ENCODE results near the gene SEPTIN3.

Gene SEPTIN3

DNA sequence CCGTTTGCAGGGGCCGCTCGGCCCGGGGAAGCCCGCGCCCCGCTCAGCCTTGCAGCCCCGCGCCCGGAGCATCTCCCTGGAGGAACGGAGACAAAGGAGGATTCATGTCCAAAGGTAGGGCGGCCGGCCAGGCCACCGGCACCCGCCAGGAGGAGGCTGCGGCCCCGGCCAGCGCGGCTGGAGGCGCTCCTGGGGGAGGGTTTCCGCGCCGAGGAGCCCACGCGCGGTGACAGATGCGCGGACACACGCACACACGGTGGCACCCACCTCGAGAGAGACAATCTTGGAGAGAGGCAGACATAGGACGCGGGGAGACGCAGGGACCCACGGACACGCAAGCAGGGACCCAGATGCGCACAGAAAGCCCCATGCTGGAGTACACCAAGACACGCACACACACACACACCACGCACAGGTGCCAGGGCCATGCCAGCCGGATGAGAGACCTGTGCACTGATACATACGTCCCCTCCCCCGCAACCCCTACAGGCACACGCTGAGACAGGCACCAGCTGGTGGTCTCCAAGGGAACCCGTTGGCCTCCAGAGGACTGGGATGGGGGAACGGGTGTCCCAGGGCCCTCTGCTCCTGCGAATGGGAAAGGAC lies 7.8 kb downstream of the SEPTIN3 start:
- no peak for DNase-seq

DNA sequence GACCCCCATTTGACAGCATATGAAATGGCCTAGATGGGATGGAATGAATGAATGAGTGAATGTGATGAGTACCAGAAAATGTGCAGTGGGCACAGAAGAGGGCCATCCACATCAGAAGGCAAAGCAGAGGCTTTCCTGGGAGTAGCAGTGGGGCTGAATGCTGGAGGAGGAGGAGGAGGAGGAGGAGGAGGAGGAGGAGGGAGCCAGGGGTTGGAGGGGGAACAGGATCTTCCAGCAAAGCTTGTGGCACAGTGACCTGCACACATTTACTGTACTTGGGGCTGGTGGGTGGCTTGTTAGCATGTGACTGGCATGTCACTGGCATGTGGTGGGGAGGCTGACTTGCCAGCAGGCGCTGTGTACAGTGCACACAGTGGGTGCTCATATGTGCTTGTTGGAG lies 9.5 kb downstream of the SEPTIN3 start:
- DNase-seq, result no peak

DNA sequence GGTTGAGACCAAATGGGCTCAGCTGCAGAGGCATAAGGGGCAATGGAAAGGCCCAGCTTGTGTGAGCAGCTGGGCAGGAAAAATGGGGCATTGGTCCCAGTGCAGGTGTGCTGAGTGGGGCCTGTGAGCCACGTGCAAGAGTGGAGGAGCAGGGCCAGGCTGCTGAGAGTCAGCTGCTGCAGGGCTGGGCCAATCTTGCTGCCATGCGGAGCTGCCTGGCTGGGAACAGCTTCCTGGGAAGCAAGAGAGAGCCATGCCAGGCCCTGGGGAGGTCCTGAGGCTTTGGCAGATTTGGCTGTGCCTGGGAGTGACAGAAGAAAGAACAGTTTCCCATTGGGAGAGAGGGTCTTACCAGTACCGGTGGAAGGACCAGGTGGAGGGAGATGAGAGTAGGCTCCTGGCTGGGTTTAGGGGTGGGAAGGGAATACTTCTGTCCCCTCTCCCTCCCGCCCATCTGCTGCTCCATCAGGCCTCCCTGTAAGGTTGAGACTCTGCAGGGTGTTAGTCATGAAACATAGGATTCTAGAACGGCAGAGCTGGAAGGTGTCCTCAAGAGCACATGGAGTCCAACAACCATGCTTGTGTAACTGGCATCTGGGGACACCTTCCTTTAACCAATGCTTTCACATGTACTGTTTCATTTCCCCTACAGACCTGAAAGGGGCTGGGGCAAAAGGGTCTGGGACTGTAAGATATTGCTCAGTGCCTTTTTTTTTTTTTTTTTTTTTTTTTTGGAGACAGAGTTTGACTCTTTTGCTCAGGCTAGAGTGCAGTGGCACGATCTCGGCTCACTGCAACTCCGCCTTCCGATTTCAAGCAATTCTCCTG lies 10.4 kb downstream of the SEPTIN3 start:
- no peak for DNase-seq

DNA sequence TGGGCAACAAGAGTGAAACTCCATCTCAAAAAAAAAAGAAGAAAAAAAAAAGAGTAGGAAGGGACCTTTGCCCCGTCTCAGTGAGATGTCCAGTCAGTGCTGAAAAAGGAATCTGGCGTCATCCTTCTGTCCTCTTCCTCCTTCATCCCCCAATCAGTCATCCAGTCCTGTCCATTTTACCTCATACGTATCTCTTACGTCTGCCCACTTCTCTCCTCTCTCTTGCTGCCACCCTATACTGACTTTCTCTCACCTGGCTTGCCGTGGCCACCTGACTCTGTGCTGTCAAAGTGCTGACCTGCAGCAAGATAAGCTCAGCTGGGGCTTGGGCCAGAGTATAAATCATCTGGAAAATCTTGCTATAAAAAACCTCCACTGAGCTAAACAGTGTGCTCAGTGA lies 13.6 kb downstream of the SEPTIN3 start:
- DNase-seq, result peak; percentile 61

DNA sequence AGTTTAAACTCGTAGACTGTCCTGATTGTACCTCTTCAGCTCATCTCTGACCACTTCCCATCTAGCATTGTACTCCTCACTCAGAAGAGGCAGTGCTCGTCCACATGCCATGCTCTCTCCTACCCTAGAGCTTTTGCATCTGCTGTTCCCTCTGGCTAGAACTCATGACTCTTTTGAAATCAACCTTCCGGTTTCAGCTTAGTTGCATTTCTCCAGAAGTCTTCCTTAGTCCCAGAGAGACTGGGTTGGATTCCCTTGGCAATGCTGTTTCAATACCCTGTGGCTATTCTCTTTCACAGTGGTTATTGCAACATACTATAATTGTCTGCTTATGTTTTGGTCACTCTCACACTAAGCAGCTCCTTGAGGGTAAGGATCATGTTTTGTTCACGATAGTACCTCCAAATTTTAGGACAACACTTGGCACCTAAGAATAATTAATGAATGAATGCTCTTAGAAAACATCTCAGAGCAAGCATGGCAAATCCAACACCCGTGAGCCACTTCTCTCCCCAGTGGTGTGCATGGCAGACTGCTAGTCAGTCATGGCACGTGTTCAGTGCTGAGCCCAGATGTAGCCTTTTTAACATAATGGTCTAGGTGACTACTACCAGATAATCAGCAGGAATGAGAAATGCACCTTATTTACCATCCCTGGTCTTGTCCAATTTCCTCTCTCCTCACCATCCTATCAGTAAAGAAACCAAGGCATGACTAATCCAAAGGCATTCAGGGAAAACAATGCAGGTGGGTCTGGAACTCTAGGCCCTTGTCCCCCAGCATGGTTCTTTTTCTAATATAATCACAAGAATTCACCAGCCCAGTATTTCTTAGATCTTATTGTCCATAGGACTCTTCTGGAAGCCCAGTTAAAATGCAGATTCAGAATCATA lies 14.5 kb downstream of the SEPTIN3 start:
- peak; percentile 73 for DNase-seq

DNA sequence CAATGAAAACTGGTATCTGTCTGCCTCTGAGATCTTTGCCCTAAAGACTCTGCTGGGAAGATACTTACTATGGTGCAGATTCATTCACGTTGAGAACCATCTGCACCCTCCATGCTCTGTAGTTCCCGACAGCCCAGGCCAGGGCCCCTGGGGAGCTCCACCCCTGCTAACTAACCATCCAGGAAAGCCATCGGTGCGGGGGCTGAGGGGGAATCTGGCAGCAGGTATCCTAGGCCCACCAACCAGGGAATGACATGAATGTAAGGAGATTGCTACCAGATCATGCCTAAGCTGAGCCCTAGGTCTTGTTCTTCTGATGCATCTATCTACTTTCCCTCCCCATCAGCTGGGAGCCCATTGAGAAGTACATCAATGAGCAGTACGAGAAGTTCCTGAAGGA lies 18.0 kb downstream of the SEPTIN3 start:
- no peak for DNase-seq

DNA sequence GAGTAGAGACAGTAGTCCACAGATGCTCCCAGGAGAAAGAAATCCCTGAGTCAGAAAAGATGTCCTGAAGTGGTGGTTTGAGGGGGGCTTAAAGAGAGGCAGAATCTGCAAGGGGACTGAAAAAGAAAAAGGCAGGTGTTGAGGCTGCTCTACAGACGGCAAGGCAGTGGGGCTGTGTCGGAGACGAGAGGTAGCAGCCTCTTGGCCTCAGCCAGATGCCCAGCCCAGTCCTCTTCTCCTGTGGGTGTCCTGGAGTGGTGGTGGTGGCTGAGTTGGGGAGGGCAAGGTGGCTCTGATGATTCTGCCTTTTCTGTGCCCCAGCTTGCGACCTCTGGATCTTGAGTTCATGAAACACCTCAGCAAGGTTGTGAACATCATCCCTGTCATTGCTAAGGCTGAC lies 20.0 kb downstream of the SEPTIN3 start:
- DNase-seq, result no peak

DNA sequence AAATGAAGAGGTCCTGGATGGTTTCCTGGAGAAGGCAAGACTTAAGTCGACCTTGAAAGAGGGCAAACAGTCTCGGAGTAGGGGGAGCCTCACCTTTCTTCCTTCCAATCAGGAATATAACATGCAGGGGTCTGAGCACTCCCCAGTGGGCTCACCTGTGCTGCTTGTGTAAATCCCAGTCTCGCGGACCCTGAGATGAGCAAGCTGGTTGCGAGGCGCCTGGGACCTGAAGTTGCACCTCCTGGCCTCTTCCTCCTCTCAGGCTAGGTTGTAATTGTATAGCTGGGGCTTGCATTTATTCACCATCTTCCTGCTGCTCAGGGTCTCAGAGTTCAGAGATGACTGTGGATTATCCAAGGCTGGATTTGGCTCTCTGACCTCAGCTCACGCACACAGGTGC lies 21.9 kb downstream of the SEPTIN3 start:
- no peak for DNase-seq

DNA sequence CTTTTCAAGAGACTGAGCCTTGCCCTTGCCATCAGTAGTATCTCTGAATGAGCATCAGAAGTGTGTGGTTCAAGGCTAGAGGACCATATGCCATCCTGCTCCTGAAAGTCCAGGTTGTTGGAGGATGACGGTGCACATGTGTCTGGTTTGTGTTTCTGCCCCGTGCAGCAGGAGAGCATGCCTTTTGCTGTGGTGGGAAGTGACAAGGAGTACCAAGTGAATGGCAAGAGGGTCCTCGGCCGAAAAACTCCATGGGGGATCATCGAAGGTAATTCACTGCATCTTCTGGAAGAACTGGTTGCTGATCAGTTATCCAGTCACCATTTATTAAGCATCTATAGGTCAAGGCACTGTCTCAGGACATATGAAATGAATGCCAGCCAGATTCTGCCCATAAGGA lies 23.3 kb downstream of the SEPTIN3 start:
- no peak for DNase-seq

DNA sequence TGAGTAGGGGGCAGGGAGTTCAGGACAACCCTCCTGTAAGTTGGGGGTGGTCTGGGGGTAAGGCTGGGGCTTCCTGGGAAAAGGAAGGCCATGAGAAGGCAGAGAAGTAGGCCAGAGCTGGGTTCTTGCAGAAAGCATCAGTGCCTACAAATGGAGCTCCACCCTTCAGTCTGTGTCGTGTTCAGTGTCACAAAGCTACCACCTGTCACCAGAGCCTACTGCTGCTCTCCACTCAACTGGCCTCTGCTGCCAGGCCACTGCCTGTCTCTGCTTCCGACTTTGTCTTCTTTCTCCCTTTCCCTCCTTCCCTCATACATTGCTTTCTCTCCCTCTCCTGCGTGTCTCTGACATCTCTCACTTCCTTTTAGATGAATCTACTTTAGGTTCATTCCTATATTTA lies 26.0 kb downstream of the SEPTIN3 start:
- no peak for DNase-seq

DNA sequence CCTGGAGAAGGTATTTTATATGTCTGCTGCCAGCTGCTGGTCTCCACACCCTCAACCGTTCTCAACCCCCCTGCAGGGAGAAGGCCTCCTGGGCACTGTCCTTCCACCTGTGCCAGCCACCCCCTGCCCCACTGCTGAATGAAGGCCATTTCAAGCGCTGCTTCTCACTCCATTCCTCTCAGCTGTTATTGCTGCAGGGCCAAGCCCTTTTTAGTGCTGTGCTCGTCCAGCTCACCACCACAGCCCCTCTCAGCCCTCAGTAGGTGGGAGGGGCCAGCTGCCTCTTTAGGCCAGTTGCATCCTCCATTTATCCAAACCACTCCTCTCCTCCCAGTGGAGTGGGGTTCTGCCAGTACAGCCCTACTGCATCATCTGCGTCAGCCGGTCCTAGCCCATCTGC lies 27.6 kb downstream of the SEPTIN3 start:
- DNase-seq, result no peak

DNA sequence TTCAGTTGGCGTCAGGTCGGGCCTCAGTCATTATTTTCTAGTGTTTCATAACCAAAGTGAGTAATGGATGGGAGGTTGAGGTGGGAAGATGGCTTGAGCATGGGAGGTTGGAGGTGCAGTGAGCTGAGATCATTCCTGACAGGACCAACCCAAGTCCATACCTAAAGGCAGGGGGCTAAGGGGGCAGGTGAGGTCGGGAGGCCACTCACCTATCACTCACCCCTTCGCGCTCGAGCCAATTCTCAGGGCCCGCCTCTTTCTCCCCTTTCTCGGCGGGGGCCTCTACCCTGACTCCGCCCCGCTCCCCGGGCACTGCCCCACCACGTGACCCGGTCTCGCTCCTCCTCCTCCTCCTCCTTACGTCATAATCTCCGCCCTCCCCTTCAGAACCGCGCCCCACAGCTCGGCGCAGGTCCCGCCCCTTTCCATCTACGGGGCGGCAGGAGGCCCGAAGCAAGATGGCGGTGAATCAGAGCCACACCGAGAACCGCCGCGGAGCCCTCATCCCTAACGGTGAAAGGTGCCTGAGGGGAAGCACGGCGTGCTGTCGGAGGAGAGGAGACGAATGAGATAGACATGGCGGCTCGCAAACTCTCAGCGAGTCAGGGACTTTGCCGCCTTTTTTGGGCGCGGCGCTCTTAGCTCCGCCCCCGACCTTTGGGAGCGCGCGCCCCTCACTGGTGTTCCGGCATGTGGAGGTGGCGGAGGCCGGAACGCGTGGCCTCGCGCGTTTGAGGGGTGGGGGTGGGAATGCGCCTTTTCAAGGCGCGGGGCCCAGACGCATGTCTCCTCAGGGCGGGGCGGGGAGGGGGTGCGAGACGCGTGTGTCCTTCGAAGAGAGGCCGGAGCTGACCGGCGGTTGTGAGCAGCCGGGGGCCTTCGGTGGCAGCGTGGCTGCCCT lies 29.4 kb downstream of the SEPTIN3 start, which contains the start of gene WBP2NL:
Gene WBP2NL, plus strand, starts transcription at position 428 of the 901 bp plus-strand sequence. Its CDS starts 31 bp downstream, at position 459.
- peak; percentile 90 for DNase-seq

DNA sequence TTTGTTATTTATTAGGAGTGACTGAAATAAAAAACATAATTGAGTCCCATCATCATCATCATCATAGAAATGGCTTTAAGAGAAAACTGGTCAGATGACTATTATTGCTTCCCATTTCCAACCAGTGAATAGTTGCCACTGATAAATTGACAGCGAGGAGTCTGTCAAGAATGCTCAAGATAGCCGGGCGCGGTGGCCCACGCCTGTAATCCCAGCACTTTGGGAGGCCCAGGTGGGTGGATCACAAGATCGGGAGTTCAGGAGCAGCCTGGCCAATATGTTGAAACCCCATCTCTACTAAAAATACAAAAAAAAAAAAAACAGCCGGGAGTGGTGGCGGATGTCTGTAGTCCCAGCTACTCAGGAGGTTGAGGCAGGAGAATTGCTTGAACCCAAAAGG lies 31.2 kb downstream of the SEPTIN3 start:
- DNase-seq, result no peak

DNA sequence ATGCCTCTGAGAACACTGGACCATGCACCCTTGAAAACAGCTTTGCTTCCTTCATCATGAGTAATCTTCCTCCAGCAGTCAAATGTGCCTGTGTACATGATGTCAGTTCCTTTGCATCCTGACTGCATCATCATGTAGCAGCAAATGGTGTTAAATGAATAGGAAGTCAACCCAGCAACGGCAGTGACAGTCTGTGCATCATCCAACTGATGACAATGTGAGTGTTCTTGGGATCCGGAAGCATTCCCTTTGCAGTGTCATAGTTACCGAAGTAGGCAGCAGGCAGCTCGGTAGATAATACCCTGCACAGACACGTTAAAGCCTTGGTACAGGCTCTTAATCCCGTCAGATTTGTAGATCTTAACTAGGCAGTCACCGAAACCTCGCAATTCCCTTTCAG lies 31.9 kb downstream of the SEPTIN3 start:
- DNase-seq, result peak; percentile 21

DNA sequence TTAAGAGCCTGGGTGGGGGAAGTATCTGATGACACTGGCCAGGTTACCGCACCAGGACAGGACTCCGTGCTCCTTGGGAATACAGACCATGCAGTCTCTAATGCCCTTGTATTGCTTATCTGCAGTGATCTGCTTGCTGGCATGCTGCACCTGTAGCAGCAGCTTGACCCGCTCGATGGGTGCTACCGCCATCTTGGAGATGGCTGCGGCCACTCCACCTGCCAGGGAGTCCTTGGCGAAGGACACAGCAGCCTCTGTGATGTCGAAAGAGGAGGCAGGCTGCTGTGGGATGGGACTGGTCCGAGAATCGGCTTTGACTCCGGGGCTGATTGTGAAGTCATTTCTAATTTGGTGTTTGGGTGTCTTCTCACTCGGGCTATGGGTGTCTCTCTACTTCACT lies 32.5 kb downstream of the SEPTIN3 start:
- DNase-seq, result no peak

DNA sequence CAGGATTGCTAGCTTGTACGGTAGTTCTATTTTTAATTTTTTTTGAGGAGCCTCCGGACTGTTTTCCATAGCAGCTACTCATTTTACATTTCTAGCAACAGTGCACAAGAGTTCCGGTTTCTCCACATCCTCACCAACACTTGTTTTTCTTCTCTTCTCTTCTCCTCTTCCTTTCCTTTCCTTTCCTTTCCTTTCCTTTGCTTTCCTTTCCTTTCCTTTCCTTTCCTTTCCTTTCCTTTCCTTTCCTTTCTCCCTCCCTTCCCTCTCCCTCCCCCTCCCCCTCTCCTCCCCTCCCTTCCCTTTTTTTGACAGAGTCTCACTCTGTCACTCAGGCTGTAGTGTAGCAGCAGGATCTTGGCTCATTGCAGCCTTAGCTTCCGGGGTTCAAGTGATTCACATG lies 38.7 kb downstream of the SEPTIN3 start:
- no peak for DNase-seq

DNA sequence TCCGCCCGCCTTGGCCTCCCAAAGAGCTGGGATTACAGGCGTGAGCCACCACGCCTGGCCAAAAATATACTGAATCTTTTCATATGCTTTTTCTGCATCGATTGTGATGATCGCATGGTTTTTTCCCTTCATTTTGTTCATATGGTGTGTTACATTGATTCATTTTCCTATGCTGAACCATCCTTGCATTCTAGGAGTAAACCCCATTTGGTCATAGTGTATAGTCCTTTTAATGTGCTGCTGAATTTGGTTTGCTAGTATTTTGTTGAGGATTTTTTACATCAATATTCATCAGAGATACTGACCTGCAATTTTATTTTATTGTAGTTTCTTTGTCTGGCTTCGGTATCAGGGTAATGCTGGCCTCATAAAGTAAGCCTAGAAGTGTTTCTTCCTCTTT lies 41.5 kb downstream of the SEPTIN3 start:
- DNase-seq, result no peak

DNA sequence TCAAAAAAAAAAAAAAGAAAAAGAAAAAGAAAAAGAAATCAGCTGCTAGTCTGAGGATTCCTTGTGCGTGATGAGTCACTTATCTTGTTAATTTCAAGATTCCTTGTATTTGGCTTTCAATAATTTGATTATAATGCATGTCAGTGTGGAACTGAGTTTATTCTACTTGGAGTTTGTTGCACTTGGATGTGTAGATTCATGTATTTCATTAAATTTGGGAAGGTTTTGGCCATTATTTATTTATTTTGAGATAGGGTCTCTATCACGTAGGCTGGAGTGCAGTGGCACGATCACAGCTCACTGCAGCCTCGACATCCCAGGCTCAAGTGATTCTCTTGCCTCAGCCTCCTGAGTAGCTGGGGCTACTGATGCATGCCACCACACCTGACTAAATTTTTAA lies 44.1 kb downstream of the SEPTIN3 start:
- DNase-seq, result no peak

DNA sequence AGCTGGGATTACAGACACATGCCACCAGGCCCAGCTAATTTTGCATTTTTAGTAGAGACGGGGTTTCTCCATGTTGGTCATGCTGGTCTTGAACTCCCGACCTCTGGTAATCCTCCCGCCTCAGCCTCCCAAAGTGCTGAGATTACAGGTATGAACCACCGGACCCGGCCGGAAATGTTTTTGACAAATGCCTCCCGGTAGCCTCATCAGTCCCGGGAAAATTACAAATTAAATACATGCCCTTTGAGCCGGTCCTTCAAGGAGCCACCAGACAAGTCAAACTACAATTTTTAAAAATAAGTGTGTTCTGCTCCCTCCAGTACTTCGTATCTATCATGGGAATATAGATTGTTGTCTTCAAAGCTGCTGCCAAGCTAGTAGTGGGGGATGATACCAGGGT lies 46.9 kb downstream of the SEPTIN3 start:
- DNase-seq, result no peak

DNA sequence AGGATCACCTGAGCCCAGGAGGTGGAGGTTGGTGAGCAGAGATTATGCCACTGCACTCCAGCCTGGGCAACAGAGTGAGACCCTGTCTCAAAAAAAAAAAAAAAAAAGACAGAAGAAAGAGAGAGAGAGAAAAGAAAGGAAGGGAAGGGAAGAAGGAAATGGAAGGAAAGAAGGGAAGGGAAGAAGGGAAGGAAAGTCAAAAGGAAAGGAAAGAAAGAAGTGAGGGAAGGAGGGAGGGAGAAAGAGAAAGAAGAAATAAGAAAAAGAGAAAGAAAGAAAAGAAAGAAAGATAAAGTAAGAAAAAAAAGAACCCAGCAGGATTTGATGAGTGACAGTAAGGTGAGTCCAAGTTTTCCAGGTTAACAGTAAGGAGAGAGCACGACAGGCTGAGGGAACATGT lies 49.0 kb downstream of the SEPTIN3 start:
- DNase-seq, result no peak

Measured in inflammatory macrophage treated with lipopolysaccharide for 4 hours (primary cell).